NCI-H1930 (cell line): ENCODE measurements around the gene UBE3B.

Source experiments
- DNase-seq, 2 experiments: peaks; one replicate each; lab custom pipeline; 2025; lab: John Stamatoyannopoulos, UW

The UBE3B gene

GRCh38 chr12:109532721-109533486 lies 55.5 kb downstream of the UBE3B start:
- DNase-seq, result no peak

GRCh38 chr12:109533487-109533740 lies 56.0 kb downstream of the UBE3B start:
- DNase-seq, result no peak

GRCh38 chr12:109534456-109534855 lies 57.0 kb downstream of the UBE3B start:
- no peak for DNase-seq

GRCh38 chr12:109535231-109535862 lies 57.9 kb downstream of the UBE3B start:
- DNase-seq, result no peak

- no peak for DNase-seq
Measured at GRCh38 chr12:109535863-109536250, 58.4 kb downstream of the UBE3B start.

GRCh38 chr12:109537136-109537535 lies 59.7 kb downstream of the UBE3B start:
- no peak for DNase-seq

- DNase-seq, result no peak
Measured at GRCh38 chr12:109538191-109538863, 60.9 kb downstream of the UBE3B start.

GRCh38 chr12:109539508-109539907 lies 62.1 kb downstream of the UBE3B start:
- DNase-seq, result no peak

- no peak for DNase-seq
Measured at GRCh38 chr12:109540526-109541412, 63.3 kb downstream of the UBE3B start.

GRCh38 chr12:109541413-109541726 lies 63.9 kb downstream of the UBE3B start:
- DNase-seq, result no peak

GRCh38 chr12:109542014-109542413 lies 64.6 kb downstream of the UBE3B start:
- no peak for DNase-seq

- no peak for DNase-seq
Measured at GRCh38 chr12:109542876-109543275, 65.4 kb downstream of the UBE3B start.

- DNase-seq, result no peak
Measured at GRCh38 chr12:109544955-109545531, 67.6 kb downstream of the UBE3B start.

- no peak for DNase-seq
Measured at GRCh38 chr12:109545826-109546225, 68.4 kb downstream of the UBE3B start.

GRCh38 chr12:109547286-109547685 lies 69.9 kb downstream of the UBE3B start:
- DNase-seq, result no peak

- no peak for DNase-seq
Measured at GRCh38 chr12:109548258-109548657, 70.8 kb downstream of the UBE3B start.

GRCh38 chr12:109549613-109550270 lies 72.3 kb downstream of the UBE3B start:
- no peak for DNase-seq

- no peak for DNase-seq
Measured at GRCh38 chr12:109550281-109550680, 72.8 kb downstream of the UBE3B start.

- no peak for DNase-seq
Measured at GRCh38 chr12:109551108-109551507, 73.7 kb downstream of the UBE3B start.

GRCh38 chr12:109552971-109553370 lies 75.5 kb downstream of the UBE3B start:
- no peak for DNase-seq

GRCh38 chr12:109553483-109553882 lies 76.0 kb downstream of the UBE3B start:
- DNase-seq, result no peak
